ENCODE results near the gene PLA2G2C.

Gene PLA2G2C

DNA sequence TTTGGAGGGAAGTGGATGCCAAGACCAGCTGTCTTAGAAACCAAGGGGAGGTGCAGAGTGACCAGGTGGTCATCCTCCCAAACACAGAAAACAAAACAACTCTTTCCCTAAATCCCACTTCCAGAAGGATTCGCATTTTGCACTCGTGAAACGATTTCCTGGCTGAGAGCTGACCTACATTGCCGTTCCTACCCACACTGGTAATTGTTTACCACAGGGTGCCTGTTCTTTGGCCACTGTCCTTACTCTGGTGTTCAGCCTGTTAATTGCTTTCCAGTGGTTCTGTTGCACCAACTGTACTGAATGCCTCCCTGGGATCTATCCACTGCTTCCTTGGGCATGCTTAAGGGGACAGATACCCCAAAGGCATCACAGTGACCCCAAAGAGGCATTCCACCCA is 23.2 kb upstream of the PLA2G2C start:
- DNase-seq (ENCODE audit: low read depth in 1 of 2, low spot score in 1 of 2), result no peak

DNA sequence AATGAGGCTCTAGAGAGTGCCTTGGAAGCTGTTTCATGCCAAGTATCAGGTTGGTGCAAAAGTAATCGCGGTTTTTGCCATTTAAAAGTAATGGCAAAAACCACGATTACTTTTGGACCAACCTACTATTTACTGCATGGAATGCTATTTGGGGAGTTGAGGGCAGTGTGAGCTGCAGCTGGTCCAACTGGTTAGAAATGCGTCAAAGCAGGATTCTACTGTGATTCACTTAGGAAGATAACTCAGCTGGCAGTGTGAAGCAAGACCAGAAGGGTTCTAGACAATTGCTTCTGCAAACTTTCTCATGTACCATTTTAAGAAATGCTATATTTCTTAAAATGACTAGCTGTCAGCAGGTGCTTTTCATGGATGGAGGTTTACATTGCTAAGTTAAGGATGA is 21.2 kb upstream of the PLA2G2C start:
- no peak for DNase-seq (ENCODE audit: low read depth in 1 of 2, low spot score in 1 of 2)

DNA sequence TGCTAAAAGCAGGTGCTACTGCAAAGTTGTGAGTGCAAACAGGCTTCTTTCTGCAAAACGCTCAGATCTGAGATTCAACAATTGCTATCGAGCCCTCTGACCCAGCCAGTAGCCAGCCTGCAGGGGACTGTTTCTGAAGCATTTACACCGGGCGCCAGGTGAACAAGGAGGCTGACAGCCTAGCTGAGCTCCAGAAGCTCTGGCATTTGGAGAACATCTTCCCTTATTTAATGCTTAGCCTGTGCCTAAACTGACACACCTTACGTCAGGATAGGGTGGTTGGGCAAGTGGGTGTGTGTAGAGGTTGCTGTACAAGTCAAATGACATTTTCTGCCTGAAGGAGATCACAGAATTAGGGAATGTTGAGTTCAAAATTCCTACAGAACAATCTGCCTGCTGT is 15.8 kb upstream of the PLA2G2C start:
- no peak for DNase-seq (ENCODE audit: low read depth in 1 of 2, low spot score in 1 of 2)

DNA sequence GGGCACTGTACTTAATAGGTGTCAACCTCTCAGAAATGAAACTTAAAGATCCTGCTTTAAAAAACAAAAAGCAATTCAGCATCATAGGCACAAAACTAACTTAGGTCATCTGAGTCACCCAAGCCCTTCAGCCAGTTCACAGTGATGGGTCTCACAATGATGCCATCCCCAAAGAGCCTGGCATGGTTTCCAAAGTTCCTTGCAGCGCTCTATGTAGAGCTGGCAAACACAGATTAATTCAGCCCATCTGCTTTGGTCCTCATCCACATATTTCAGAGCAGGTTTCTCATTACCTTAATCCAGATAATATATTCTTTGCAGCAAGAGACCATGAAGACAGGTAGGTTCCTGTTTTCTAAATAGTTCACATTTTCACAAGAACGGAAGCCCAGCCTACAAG is 14.6 kb upstream of the PLA2G2C start:
- no peak for DNase-seq (ENCODE audit: low read depth in 1 of 2, low spot score in 1 of 2)

DNA sequence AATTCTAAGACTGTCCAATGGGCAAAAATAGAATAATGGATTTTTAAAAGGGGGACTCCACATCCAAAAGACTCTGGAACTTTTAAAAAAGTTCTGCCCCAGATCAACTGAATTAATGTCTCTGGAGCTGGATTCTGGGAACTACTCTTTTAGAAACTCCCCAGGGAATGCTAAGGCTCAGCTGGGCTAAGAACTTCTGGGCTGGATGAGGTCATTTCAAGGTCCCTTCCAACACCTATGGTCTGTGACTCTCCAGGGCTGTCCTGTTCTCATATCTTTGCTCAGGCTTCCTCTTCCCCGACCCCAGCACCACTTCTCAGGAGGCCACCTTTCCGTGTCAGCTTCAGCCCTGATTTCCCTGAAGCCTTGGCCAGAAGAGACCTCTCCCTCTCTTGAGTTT is 13.5 kb upstream of the PLA2G2C start:
- no peak for DNase-seq (ENCODE audit: low read depth in 1 of 2, low spot score in 1 of 2)

DNA sequence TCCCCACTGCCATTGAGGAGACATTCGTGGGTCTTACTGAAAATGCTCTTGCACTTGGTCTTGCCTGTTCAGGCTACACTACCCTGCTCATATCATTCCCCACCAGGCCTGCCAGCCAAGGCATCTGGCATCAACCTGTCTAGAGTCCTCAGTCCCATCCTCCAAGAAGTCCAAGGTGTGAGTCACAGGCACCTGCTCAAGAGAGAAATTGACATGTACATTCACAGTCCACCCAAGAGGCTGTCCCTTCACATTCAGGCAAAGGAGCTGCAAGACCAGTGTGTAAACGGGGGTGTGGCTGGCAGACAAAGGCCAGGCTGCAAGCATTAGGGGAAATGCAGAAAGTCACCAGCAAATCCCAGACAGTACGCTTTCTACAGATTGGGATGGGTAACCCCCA is 13.1 kb upstream of the PLA2G2C start:
- no peak for DNase-seq (ENCODE audit: low read depth in 1 of 2, low spot score in 1 of 2)

DNA sequence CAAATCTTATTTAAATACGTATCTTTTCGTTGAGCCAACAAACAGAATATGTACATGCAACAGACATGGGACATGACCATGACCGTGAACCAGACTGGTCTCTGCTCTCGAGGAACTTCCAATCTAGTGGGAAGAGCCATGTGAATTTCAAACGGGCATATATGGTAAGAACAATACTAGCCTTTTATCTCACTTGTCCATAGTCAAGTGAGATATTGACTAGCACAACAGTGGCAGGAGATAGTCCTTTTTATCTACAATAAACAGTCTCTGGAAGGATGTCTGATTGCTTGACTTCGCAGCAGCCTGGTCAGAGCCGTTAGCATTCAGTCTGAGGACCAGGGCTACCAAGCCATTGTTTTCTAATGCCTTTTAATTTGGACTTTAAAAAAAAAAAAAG is 12.6 kb upstream of the PLA2G2C start:
- no peak for DNase-seq (ENCODE audit: low read depth in 1 of 2, low spot score in 1 of 2)

DNA sequence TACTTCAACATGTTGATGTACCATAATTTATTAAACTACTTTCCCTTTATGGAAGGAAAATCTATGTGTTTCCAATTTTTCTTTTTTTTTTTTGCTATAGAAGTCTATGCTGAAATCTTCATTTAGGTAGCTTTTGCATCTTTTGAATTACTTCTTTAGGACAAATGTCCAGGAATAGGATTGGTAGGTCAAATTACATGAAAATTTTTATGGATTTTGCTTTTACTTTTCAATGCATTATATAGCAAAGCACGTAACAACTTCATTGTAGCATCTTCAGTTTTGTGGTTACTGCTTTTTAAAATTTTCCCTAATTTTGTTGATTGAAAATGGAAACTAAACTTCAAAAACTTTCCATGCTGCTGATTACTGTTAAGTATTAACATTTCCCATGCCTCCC is 12.0 kb upstream of the PLA2G2C start:
- no peak for DNase-seq (ENCODE audit: low read depth in 1 of 2, low spot score in 1 of 2)

DNA sequence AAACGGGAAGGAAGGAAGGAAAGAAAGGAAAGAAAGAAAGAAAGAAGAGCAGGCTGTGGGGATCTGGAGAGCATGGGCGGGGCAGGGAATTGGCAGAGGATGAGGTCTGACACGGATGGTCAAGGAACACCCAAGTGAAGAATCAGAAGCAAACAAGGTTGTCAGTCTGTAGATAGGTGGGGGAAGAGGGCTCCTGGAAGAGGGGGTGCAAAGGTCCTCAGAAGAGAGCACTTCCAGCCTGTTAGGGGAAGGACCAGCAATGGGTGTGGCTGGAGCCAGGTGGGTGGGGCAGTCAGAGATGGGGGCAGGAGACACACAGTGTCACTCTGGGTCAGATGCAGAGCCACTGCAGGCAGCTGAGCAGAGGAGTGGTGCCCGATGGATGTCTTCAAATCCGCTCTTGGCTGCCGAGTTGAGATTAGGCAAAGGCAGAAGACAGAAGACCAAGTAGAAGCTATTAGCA is 11.0 kb upstream of the PLA2G2C start:
- DNase-seq (ENCODE audit: low read depth in 1 of 2, low spot score in 1 of 2), result no peak

DNA sequence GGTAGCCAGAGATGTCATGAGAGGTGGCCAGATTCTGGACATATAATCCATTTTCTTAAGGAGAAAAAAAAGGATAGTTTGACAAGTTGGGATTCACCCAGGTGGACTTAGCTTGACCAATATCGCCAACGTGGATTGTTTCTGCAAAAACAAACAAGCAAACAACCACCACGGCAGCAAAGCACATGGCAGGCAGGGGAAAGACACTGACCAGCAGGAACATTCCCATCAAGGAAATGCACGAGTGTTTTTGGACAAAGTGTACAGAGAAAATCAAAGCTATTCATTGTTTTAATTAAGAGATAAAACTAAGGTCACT is 9.1 kb upstream of the PLA2G2C start:
- no peak for DNase-seq (ENCODE audit: low read depth in 1 of 2, low spot score in 1 of 2)

DNA sequence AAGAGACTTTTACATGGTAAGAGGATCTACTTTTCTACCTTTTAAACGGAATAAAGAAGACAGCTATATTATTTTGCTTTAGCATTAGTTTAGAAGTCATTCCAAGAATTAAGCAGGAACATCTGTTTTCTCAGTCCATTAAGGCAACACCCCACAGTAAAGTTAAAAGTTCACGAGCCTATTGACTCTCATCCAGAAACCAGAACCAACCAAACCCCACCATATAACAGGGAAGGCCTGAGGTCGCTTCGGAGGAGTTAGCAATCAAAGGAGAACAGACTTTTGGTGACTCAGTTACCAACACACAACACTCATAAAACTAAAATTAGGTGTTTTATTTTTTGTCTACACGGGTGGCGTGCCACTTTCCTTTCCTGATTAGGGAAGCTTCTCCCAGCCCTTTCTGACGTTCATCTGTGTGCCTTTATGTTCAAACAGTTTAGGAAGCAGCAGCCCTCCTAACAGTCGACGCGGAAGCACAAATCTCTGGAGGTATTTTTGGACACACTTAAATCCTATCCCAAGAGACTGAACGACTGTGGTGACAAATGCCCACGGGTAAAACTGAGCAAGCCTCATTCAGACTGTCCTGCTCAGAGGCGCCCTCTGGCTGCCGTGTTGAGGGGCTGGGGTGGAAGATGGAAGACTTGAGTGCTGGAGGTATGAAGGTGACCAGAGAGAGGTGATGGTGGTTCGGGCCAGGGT is 8.6 kb upstream of the PLA2G2C start:
- DNase-seq (ENCODE audit: low read depth in 1 of 2, low spot score in 1 of 2), result peak; percentile 51 to 54

DNA sequence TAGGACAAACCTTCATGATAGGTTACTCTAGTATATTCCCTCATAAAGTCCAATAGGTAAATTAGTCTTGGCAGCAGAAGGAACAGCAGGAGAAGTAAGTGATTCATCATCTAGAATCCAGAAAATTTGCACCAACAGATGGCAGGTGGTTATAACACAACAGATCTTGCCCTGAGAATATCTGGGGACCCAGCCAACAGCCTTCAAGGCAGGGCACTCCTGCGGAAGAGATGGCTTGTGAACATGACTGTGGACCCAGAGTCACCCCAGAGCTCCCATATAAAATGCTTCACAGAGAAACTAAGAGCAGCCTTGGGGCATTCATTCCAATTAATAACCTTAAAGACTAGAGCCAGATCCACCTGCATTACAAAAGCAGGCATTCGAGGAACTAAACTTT is 7.9 kb upstream of the PLA2G2C start:
- no peak for DNase-seq (ENCODE audit: low read depth in 1 of 2, low spot score in 1 of 2)

DNA sequence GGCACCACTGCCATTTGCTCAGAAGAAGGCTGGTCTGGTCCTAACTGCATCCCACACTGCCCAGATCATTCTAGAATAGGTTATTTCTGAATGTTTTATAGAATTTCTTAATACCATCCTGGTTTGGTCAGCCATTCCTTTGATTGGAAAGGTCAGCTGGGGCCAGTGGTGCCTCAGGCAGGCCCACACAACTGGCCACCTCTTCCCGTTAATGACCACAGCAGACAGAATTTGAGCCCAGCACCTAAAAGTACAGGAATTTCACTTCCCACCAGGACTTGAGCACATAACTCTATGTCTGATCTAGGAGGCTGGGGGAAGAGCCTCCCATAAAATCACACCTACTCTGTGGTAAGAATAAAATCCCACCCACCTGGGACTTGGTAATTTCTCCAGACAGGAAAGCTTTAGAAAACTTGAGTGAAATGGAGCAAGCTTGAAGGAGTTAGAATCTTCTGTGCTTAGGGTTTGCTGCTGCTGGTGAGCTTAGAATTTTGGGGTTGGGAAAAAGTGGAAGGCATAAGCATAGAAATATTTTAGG is 6.6 kb upstream of the PLA2G2C start:
- no peak for DNase-seq (ENCODE audit: low read depth in 1 of 2, low spot score in 1 of 2)

DNA sequence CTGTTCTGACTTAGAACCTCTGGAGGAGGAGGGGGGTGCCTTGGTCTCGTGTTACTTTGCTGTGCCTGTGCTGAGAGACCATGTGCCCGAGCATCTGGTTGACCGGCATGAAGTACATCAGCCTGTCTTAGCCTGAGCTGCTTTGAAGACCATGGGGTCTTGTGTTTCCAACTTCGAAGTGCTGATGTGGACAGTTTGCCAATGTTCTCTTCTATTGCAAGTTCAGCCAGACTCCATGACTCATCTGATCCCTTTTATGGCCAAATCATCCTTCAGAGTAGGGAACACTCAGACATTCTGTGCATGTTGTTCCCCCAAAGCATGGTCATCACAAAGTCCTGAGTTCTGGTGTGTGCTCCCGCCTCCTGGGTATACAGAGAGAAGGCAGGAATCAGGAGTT is 6.0 kb upstream of the PLA2G2C start:
- DNase-seq (ENCODE audit: low read depth in 1 of 2, low spot score in 1 of 2), result no peak

DNA sequence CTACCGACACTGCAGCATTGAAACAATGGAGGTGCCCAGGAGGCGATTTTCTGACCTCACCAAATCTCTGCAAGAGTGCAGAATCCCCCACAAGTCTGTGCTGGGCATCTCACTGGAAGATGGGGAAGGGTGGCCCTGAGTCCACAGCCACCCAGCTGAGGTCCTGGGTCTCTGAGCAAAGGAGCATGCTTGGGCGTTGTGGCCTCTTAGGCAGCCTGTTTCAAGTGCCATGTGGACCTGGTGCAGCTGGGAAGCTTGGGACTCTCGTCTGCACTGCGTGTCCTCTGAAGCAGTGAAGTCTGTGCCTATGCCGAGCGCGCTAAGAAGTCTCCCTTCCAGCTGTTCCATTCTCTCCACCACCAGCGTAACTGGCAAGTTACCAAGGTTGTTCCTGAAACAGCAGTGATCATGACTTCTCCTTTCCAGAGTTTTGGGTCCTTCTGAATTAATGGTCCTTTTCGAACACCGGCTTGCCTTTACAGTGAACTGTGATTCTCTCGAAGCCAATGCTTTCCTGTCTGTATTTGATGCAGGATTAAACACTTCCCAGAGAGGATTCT is 5.0 kb upstream of the PLA2G2C start:
- DNase-seq (ENCODE audit: low read depth in 1 of 2, low spot score in 1 of 2), result no peak

DNA sequence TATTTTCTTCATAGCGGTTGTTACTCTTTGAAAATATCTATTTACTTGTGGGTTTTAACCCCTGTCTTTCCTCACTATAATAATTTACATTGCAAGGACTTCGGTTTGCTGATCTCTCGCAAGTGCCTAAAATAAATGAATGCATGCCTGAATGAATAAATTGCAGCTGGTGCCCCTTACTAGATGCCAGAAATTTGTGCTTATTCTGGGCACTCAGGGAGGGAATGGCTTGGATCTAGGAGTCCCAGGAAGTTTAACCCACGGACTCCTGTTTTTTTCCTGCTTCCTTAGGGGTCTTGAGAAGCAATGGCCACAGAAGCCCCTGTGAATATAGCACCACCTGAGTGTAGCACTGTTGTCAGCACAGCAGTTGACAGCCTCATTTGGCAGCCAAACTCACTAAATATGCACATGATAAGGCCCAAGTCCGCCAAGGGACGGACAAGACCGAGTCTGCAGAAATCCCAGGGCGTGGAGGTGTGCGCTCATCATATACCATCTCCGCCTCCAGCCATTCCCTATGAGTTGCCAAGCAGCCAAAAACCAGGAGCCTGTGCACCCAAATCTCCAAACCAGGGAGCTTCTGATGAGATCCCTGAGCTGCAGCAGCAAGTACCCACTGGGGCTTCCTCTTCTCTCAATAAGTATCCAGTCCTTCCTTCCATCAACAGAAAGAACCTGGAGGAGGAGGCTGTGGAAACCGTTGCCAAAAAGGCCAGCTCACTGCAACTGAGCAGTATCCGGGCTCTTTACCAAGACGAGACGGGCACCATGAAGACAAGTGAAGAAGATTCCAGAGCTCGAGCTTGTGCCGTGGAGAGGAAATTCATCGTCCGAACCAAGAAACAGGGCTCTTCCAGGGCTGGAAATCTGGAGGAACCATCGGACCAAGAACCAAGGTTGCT is 4.2 kb upstream of the PLA2G2C start:
- no peak for DNase-seq (ENCODE audit: low read depth in 1 of 2, low spot score in 1 of 2)

DNA sequence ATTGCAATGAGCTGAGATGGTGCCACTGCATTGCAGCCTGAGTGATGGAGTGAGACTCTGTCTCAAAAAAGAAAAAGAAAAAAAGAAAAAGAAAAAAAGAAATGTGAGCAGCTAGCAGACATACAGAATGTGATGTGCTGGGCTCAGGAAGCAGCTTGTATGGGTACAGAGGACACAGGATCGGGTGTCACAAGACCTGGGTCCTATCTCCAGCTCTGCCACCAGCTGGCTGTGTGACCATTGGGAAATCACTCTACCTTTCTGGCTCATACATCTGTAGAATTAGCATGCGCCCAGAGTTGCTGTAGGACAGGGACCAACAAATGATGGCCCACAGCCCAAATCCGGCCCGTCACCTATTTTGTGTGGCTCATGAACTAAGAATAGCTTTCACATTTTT is 3.3 kb upstream of the PLA2G2C start:
- no peak for DNase-seq (ENCODE audit: low read depth in 1 of 2, low spot score in 1 of 2)

DNA sequence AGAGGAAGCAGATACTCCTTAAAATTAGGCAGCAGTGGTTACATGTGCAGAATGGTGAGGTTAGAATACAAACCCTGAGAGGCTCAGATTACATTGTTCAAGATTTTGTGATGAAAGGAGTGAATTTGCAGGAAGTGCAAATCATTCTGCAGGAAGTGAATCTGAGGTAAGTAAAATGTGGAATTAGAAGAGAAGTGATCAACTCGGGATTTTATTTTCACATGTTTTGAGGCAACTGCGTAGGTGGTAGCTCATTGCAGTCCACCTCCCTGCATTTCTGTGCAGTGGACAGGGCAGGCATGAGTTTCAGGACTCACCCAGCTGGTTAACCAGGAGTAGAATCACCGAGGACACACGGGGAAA is 2.1 kb upstream of the PLA2G2C start:
- no peak for DNase-seq (ENCODE audit: low read depth in 1 of 2, low spot score in 1 of 2)

DNA sequence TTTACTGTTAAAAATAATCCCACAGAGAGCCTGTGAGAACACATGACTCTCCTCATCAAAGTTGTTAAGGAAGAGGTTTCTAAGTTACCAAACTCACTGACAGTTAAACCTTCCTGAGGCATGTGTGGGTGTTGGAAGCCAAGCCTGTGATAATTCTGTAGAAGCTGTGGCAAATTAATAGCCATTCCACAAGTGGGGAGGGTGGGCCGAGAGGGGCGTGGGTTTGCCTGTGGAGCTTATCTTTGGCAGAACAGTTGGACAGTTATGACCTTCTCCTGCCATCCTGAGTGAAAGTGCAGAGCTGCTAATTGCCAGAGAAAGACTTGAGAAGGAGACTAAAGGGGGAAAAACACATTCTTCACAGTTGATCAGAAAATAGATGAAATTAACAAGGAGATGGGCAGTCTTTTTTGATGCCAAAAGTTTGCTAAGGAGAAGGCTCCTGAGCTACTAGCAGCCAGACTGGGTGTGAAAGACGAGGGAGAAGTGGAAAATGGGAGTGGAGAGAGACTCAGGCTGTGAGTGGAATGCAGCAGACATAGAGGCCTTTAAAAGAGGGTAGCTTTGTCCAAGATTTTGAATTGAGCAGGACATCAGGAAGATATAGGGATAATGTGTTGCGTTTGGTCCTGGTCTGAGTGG is 1.6 kb upstream of the PLA2G2C start:
- DNase-seq (ENCODE audit: low read depth in 1 of 2, low spot score in 1 of 2), result no peak

DNA sequence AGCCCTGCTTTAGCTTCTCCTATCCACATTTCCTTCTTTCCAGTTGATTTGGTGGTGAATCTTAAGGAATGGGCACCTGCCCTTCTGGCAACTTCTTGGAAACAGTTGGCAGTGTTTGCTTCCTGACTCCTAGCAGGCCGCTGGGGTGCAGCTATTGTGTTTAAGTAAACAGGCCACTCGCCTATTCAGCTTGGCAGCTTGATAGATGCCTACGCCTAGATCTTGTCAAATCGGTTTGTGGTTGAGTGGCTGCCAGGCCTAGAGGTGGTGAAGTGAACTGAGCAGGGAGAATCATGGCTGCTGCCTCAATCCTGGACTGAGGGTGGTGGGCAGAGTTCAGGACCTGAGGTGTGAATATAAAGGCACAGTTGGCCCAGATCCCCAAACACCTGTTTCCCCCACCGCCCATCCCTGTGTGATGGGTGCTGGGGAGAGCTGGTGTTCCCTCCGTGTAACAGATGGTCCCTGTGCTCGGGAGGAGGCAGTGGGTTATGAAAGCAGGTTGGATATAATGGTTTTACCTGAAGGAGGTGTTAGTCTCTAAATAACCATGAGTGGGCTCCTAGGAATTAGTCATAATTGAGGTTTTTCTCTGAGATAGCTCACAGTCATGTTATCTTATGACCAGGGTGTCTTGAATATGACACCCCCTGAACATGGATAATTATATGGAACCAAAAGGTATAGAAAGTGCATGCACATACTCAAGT is 940 bp upstream of the PLA2G2C start:
- peak in 1 of 2 donors; percentile 7 for DNase-seq (ENCODE audit: low read depth in 1 of 2, low spot score in 1 of 2)
